Tibial nerve (tissue), 4 donors: ENCODE measurements around the gene PSMA7. TPM values are rescaled to one million over a fixed set of nuclear protein-coding genes. Genes with fewer than 3 reads are reported as not detected.

ENCODE experiments used
- DNase-seq, 2 donors: peaks; one replicate each; pipeline ENCODE4 v3.0.0-alpha.2; 2019; ENCODE audit warnings: low spot score in 2 of 2
- H3K27ac ChIP-seq, 4 donors: fragments of 200-600 bp; sonication (generic) in 3 of 4; one replicate each; pipeline ENCODE4 v1.5.1; 2017 to 2019; ENCODE audit warnings: mild to moderate bottlenecking in 1 of 4
- H3K27me3 ChIP-seq, 2 donors: fragments of 200-600 bp; sonication (generic) in 1 of 2; one replicate each; pipeline versions ENCODE4 v1.5.1 to v1.6.0; 2017 to 2019
- H3K36me3 ChIP-seq, 3 donors: fragments of 200-600 bp; sonication (generic); one replicate each; pipeline ENCODE4 v1.5.1; 2018 to 2019
- H3K4me1 ChIP-seq, 4 donors: fragments of 200-600 bp; sonication (generic) in 3 of 4; one replicate each; pipeline ENCODE4 v1.5.1; 2017 to 2019
- H3K4me3 ChIP-seq, 4 donors: fragments of 200-600 bp; sonication (generic) in 3 of 4; one replicate each; pipeline ENCODE4 v1.5.1; 2017 to 2019; ENCODE audit warnings: mild to moderate bottlenecking in 1 of 4, moderate library complexity in 1 of 4
- H3K9me3 ChIP-seq, 4 donors: fragments of 200-600 bp; sonication (generic) in 3 of 4; one replicate each; pipeline ENCODE4 v1.5.1; 2017 to 2019
- EP300 ChIP-seq, 2 donors: sonication (generic); formaldehyde crosslinking; IDR thresholded peaks; one replicate each; pipeline ENCODE4 v1.6.1; 2017; ENCODE audit warnings: antibody characterized with exemption in 2 of 2, mild to moderate bottlenecking in 1 of 2
- POLR2A ChIP-seq, 2 donors: fragments of 450-650 bp; IDR thresholded peaks; one replicate each; pipeline ENCODE4 v1.6.1; 2017; ENCODE audit warnings: antibody characterized with exemption in 2 of 2, mild to moderate bottlenecking in 2 of 2, moderate library complexity in 2 of 2
- WGBS, 2 donors: methylation state at CpG; one replicate each; pipeline ENCODE4 v1.1.5; 2018; 5-methylcytosine and 5-hydroxymethylcytosine counted together
- total RNA-seq, 4 donors: library from RNA; depleted of rRNA; stranded (reverse); fragments of >200 nt; gene quantifications; one replicate each; pipeline ENCODE4 v1.1.0, GENCODE V29; 2016
- TF ChIP-seq, protein P1 (sequence below), 5 experiments: fragments of 200-600 bp in 3 of 5; fragments of 450-650 bp in 2 of 5; sonication (generic) in 3 of 5; IDR thresholded peaks; one replicate each; pipeline ENCODE4 v1.5.1; 2016 to 2019; ENCODE audit warnings: antibody characterized with exemption in 5 of 5, mild to moderate bottlenecking in 3 of 5, moderate library complexity in 2 of 5

Gene PSMA7
- total RNA-seq, 4 donors from 2014 or later: 213 to 377 (median 341) TPM

DNA sequence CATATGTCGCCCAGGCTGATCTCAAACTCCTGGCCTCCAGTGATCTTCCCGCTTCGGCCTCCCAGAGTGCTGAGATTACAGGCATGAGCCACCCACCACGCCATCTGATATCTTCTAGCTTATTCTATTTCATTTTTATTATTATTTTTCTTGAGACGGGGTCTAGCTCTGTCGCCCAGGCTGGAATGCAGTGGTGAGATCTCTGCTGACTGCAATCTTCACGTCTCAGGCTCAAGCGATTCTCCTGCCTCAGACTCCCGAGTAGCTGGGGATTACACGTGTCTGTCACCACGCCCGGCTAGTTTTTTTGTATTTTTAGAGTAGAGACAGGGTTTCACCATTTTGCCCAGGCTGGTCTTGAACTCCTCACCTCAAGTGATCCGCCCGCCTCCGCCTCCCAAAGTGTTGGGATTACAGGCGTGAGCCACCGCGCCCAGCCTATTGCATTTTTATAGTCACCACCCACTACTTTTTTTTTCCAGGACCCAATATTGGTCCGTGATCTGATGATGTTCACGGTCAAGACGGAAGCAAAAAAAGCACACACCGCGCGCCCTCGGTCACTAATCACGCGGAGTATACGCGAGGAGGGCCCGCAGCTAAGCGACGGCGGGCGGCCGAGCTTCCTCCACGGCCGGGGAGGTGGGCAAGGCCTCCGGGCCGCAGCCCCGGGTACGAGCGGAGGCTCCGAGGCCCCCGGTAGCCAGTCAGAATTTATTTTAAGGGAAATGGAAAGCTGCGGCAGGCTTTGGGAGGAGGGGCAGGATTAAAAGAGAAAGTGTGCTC lies 22.0 kb downstream of the PSMA7 start:
- H3K4me1 ChIP-seq: peaks cover 0 to 16% (median 14%) of the 10 kb centered on the region in 4 donors
- TF ChIP-seq POLR2A (IDR thresholded peaks at IDR 0.05) (peak in 1 of 2 donors; percentile 38), EP300 (IDR thresholded peaks at IDR 0.05) (peak in 1 of 2 donors; percentile 50)
- TF ChIP-seq, protein P1, sequence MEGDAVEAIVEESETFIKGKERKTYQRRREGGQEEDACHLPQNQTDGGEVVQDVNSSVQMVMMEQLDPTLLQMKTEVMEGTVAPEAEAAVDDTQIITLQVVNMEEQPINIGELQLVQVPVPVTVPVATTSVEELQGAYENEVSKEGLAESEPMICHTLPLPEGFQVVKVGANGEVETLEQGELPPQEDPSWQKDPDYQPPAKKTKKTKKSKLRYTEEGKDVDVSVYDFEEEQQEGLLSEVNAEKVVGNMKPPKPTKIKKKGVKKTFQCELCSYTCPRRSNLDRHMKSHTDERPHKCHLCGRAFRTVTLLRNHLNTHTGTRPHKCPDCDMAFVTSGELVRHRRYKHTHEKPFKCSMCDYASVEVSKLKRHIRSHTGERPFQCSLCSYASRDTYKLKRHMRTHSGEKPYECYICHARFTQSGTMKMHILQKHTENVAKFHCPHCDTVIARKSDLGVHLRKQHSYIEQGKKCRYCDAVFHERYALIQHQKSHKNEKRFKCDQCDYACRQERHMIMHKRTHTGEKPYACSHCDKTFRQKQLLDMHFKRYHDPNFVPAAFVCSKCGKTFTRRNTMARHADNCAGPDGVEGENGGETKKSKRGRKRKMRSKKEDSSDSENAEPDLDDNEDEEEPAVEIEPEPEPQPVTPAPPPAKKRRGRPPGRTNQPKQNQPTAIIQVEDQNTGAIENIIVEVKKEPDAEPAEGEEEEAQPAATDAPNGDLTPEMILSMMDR (IDR thresholded peaks at IDR 0.05): no peak
- peak in 1 of 2 donors; percentile 61 for DNase-seq
- peak overlapping the region; percentile 65 to 97 (median 80) for H3K4me3 ChIP-seq
- 17 to 19% methylated on average over 45 of the region's 45 CpGs for WGBS, 2 donors
- peaks cover 0 to 33% of the 10 kb centered on the region in 2 donors for H3K27me3 ChIP-seq
- H3K27ac ChIP-seq: peak overlapping the region; percentile 82 to 99 (median 95)
- no peaks in the 10 kb centered on the region for H3K9me3 ChIP-seq
- peaks cover 0 to 16% (median 7%) of the 10 kb centered on the region in 3 donors for H3K36me3 ChIP-seq

DNA sequence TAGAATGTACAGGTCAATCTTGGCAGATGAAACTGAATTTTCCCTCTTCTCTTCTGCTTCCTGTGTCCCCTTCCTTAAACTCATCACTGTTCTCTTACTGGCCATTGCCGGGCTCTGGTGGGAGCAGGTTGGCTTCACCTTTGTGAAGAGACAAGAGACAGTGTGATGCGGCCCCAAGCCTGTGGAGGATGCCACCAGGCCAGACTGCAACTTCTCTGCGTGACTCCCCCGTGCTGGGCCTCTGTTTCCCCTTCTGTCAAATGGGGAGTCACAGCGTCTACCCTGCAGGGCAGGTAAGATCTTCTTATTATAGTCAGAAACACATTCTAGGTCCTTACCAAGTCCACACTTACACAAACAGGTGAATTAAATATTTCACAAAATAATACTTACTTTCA lies 22.8 kb downstream of the PSMA7 start:
- Histone ChIP-seq H3K4me1 (peaks cover 0 to 16% (median 14%) of the 10 kb centered on the region in 4 donors), H3K4me3 (no peak overlapping the region), H3K27me3 (peaks cover 0 to 41% of the 10 kb centered on the region in 2 donors), H3K36me3 (peaks cover 0 to 8% (median 4%) of the 10 kb centered on the region in 3 donors), H3K9me3 (no peaks in the 10 kb centered on the region), H3K27ac (peak overlapping the region in 1 of 4 donors; percentile 93)
- no peak for DNase-seq
- TF ChIP-seq EP300 (IDR thresholded peaks at IDR 0.05) (no peak), POLR2A (IDR thresholded peaks at IDR 0.05) (no peak)
- TF ChIP-seq, protein P1 (IDR thresholded peaks at IDR 0.05): no peak
- 89 to 90% methylated on average over 5 of the region's 5 CpGs for WGBS, 2 donors

DNA sequence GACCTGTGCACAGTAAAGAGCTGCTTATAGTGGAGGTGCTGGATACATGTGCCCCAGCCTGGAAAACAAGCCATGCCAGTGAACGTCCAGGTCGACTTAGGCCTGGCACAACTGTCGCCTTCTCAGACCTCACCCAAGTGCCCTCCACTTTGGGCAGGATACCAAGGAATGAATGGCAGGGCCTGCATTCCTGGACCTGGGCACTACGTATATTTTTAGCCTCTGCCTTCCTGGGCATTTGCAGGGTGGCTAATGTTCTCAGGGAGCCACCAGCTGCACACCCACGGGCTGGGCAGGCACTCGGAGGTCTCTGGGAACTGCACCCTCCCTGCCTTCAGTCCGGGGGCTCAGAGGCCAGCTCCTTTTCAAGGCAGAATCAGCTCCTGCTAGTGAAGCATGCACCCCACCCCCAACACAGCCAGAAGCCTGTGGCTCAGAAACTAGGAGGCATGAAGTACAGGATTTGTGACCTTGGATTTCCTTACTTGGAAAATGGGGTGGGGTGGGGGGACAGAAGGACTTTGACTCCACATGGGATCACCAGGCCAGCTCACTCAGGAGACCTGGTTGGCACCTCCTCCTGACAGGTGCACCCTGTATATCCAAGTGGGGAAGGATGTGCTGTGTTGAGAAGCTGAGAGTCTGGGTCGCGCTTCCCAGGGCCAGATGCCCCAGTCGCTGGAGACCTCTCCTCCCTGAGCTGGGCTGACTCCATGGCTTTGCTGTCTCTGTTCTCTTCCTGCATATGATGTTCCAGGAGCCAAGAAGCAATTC lies 23.4 kb downstream of the PSMA7 start:
- no peak for DNase-seq
- Histone ChIP-seq H3K27me3 (peaks cover 0 to 47% of the 10 kb centered on the region in 2 donors), H3K9me3 (no peaks in the 10 kb centered on the region), H3K36me3 (peaks cover 0 to 2% (median 0%) of the 10 kb centered on the region in 3 donors), H3K4me1 (peaks cover 0 to 16% (median 14%) of the 10 kb centered on the region in 4 donors), H3K27ac (no peak overlapping the region), H3K4me3 (no peak overlapping the region)
- WGBS, 2 donors: 69 to 74% methylated on average over 5 to 10 of the region's 10 CpGs
- TF ChIP-seq POLR2A (IDR thresholded peaks at IDR 0.05) (no peak), EP300 (IDR thresholded peaks at IDR 0.05) (no peak)
- TF ChIP-seq, protein P1 (IDR thresholded peaks at IDR 0.05): no peak

DNA sequence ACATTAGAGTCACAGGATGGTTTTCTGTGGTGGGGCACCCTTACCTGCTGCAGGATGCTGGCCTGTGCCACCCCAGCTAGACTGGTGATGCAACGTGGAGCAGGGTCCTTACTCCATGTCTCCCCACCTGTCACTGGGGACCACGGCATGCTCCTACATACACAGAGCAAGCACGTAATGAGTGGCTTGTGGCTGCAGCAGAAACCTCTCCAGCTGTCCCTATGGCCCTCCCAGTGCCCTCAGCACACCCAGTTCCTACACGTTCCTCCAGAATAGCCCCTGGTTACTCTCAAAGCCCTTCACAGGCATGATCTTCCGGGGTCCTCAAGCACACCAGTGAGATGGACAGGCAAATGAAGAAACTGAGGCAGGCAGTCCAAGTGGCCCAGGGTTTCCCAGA lies 24.1 kb downstream of the PSMA7 start:
- no peak for TF ChIP-seq EP300 (IDR thresholded peaks at IDR 0.05)
- no peak for TF ChIP-seq POLR2A (IDR thresholded peaks at IDR 0.05)
- TF ChIP-seq, protein P1 (IDR thresholded peaks at IDR 0.05): no peak
- Histone ChIP-seq H3K27ac (no peak overlapping the region), H3K36me3 (no peaks in the 10 kb centered on the region), H3K9me3 (peaks cover 0 to 2% (median 0%) of the 10 kb centered on the region in 4 donors), H3K27me3 (peaks cover 0 to 53% of the 10 kb centered on the region in 2 donors), H3K4me1 (peaks cover 0 to 15% (median 10%) of the 10 kb centered on the region in 4 donors), H3K4me3 (no peak overlapping the region)
- 68 to 83% methylated on average over 2 to 5 of the region's 5 CpGs for WGBS, 2 donors
- DNase-seq: no peak
